GM19397 (cell line): ENCODE data around the gene SETD1A.
A peak's percentile ranks its signal among the peaks of the same experiment; 100 is the strongest.
"Not testable (repeated sequence)": the region's sequence is repeated elsewhere in the genome, so short reads cannot be mapped to it uniquely, and the experiment has no call there.

Experiments
- ATAC-seq: cut with Tn5 transposase; IDR thresholded peaks from one replicate; pipeline ENCODE4 v1.9.1; 2021; ENCODE audit warnings: mild to moderate bottlenecking, moderate library complexity; ENCODE audit not compliant: unreplicated experiment

Gene SETD1A

DNA sequence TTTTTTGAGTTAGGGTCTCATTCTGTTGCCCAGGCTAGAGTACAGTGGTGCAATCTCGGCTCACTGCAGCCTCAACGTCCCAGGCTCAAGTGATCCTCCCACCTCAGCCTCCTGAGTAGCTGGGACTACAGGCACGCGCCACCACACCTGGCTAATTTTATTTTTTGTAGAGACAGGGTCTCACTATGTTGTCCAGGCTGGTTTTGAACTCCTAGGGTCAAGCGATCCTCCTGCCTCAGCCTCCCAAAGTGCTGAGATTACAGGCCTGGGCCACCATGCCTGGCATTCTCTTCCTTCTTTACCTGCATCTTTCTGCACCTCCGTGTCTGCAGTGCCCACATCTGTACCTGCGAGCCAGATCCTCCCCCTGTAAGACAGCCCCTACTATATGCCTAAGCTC is 54.3 kb downstream of the SETD1A start:
- ATAC-seq: not testable (repeated sequence)

DNA sequence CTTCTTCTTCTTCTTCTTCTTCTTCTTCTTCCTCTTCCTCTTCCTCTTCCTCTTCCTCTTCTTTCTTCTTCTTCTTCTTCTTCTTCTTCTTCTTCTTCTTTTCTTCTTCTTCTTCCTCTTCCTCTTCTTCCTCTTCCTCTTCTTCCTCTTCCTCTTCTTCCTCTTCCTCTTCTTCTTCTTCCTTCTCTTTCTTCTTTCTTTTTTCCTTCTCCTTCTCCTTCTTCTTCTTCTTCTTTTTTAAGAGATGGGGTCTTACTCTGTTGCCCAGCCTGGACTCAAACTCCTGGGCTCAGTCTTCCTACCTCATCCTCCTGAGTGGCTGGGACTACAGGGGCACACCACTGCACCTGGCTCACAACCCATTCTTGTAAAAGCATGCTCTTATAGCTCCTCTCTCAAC is 55.7 kb downstream of the SETD1A start:
- not testable (repeated sequence) for ATAC-seq

DNA sequence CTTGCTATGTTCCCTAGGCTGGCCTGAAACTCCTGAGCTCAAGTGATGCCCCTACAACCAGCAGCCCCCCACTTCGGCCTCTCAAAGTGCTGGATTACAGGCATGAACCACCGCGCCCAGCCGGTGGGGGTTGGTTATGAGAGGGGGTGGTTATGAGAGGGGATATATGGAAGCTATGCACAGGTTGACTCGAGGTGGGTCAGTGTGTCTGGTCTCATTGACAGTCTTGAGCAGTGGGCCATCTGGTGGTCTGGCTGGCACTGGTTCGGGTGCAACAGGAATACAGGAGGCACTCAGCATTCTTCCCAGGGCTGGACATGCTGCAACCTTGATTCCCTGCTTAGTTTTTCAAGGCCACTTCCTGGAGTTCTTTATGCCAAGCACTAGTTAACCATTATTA is 58.5 kb downstream of the SETD1A start:
- ATAC-seq: no peak

DNA sequence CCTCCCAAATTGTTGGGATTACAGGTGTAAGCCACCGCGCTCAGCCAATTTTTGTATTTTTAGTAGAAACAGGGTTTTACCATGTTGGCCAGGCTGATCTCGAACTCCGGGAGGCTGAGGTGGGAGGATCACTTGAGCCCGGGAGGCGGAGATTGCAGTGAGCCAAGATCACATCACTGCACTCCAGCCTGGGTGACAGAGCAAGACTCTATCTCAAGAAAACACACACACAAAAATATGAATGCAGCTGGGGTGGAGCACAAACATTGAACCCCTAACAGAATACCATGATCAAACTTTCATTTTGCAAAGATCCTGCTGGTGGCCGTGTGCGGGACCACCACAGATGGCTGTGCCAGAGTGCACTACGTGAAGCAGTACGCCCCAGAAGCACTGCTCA is 60.2 kb downstream of the SETD1A start:
- ATAC-seq: not testable (repeated sequence)

DNA sequence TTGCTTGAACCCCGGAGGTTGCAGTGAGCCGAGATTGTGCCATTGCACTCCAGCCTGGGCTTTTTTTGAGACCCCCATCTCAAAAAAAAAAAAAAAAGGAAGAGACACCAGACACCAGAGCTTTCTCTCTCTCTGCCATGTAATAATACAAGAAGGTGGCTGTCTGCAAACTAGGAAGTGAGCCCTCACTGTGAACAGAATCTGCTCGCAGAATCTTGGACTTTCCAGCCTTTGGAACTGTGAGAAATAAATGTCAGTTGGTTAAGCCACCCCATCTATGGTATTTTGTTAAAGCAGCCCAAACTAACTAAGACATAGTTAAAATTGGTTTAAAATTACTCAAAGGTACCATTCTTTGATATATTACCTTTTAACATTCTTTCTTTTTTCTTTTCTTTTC is 63.0 kb downstream of the SETD1A start:
- no peak for ATAC-seq

DNA sequence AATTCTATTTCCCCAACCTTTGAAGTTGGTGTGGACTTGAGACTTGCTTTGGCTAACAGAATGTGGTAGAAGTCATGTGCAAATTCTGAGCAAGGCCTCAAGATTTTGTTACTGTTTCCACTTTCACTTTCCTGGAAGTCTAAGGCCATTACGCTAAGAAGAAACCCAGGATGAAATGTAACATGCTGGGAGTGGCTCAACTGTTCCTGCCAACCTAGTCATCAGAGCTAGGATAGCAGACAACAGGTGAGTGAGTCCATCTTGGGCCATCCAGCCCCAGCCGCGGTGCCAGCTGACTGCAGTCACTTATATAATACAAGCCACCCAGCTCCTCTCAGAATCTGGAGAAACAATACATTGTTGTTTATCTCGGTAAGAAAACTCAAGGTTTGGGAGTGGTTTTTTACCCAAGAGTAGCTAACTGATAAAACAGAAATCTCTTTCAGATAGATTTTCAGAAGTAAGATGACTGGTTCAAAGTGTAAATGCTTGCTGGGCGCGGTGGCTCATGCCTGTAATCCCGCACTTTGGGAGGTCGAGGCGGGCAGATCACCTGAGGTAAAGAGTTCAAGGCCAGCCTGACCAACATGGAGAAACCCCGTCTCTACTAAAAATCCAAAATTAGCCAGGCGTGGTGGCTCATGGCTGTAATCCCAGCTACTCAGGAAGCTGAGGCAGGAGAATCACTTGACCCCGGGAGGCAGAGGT is 65.1 kb downstream of the SETD1A start:
- no peak for ATAC-seq

DNA sequence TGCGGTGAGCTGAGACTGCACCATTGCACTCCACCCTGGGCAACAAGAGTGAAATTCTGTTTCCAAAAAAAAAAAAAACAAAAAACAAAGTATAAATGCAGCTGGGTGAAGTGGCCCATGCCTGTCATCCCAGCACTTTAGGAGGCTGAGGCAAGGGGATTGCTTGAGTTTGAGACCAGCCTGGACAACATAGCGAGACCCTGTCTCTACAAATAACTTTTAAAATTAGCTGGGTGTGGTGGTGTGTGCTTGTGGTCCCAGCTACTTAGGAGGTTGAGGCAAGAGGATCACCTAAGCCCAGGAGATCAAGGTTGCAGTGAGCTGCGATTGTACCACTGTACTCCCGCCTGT is 65.7 kb downstream of the SETD1A start:
- no peak for ATAC-seq

DNA sequence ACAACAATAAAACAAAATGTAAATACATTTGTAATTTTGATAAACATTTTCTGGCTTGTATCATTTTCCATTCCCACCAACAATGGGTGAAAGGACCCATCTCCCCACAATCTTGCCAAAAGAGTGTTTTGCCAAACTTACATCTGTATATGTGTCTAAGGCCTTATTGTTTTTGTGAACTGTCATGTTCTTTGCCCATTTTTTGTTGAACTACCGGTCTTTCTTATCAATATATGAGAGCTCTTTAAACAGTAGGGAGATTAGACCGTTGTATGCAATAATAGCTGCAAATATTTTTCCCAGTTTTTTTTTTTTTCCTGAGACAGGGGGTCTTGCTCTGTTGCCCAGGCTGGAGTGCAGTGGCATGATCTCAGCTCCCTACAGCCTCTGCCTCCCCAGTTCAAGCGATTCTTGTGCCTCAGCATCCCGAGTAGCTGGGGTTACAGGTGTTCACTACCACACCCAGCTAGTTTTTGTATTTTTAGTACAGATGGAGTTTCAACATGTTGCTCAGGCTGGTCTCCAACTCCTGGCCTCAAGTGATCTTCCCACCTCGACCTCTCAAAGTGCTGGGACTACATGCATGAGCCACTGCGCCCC is 66.2 kb downstream of the SETD1A start:
- no peak for ATAC-seq

DNA sequence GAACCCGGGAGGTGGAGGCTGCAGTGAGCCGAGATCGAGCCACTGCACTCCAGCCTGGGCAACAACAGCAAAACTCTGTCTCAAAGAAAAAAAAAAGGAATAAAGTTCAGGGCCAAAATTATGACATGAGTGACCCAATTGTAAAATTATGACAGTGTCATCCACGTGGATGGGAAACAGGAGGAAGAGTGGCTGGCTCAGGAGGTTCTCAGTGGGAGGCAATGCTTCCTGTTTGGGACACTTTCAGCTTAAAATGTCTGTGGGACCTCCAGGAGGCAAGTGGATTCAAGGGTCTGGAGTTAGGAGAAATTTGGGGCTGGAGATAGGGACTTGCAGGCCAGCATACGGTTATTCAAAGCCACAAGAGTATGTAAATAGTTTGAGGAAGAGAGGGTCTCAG is 67.8 kb downstream of the SETD1A start:
- no peak for ATAC-seq

DNA sequence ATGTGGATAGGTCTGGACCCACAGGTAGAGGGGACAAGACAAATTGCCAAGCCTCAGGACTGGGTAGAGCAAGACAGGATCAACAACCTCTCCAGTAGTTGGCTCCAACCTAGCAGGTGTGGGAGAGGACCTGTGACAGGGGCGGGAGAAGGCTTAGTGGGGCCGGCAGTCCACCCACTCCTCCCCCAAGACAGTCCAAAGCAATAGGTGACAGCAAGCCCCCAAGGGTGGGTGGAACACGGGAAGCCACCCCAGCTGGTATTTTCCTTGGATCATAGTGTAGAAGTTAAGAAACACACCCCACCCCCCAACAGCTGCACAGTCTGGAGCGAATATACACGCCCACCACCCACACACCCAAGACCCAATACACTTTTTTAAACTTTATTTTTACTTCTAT is 71.7 kb downstream of the SETD1A start:
- ATAC-seq: no peak

DNA sequence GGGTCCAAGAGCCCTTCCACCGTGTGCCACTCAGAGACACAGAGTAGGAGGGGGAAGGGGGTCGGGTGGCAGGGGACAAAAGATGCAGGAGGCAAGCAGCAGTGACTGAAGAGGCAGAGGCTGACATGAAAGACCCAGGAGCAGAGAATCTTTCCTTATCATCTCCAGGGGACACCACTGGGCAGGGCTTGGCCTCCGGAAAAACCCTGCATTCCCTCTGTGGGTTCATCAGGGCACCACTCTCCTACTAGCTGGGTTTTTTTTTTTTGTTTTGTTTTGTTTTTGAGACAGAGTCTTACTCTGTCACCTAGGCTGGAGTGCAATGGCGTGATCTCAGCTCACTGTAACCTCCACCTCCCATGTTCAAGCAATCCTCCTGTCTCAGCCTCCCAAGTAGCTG is 73.7 kb downstream of the SETD1A start:
- no peak for ATAC-seq

DNA sequence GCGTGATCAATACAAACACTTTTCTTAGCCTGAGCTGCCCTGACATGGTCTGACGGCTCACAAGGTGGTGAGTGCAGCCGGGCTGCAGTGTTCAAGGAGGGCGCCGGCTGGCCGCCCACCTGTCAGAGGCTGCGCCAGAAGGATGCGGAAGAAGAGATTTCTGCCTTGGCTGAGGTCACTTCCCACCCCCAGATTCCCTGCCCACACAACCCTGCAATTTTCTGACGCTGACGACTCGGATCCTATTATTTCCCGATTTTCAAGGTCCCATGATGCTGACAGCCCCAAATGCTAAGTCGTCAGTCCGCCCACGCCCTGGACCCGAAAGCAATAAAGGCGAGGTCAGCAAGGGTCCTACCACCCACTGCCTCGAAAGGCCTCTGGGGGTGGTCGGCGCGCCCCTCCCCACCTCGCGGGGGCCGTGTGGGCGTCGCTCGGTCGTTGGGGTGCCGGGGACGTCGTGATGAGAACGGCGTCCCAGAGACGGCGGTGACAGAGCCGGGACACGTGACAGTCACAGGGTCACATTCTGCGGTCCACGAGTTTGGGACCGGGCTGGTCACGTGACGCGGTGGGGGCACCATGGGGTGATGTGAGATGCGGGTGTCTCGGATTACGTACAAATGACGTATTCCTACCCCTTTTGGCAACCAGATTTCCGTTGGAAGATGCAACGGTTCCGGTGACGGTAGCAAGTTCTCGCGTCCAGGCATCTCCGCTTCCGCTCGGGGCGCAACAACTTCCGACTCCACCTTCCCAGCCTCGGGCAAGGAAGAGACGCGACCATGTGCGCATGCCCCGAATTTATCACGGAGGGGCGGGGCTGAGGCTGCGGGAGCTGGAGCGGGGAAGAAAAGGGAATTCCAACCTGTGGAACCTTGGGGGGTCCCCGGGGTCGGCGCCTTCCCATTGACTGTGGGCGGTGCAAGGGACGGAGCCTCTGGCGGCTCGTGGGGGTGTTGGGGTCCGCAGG is 75.5 kb downstream of the SETD1A start, which contains the start of gene STX4:
TSS of gene STX4 (plus strand) at position 823 of the 973 bp plus-strand sequence. CDS start 248 bp downstream, outside the sequence.
- peak; percentile 75 for ATAC-seq

DNA sequence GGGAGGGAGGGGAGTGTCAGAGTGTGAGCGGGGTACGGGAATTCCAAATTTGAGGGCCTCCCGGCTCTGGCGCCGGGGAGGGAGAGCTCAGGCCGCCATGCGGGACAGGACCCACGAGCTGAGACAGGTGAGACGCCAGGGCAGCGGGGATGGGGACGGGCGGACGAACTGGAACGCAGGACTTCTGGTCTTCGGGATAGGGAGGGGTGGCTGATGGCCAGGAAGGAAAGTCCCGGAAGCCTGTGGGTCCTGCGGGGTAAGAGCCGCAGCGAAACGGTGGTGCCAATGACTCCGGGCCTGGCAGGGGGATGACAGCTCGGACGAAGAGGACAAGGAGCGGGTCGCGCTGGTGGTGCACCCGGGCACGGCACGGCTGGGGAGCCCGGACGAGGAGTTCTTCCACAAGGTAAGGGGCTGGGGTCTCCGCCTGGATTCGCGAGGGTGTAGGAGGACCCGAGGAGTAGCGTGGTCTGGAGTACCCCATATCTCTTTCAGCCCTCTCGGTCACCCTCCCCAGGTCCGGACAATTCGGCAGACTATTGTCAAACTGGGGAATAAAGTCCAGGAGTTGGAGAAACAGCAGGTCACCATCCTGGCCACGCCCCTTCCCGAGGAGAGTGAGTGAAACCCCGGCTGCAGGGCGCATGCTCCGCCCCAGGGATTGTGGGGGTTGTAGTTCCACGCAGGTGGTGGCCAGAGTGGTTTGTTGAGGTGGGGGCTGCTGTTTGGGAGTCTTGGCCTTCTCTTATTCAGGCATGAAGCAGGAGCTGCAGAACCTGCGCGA is 76.3 kb downstream of the SETD1A start:
- ATAC-seq: peak; percentile 45
